Mammary epithelial cell (primary cell): ENCODE measurements around the gene LTB4R2.

Experiments used
- CTCF ChIP-seq, 2 donors: IDR thresholded peaks in 1 of 2; conservative IDR thresholded peaks in 1 of 2; 2 replicates each; pipeline ENCODE4 v1.5.1; 2011 to 2012; ENCODE audit warnings: inconsistent platforms in 2 of 2, low read length in 2 of 2, mild to moderate bottlenecking in 2 of 2, control low read depth in 1 of 2, low read depth in 1 of 2; ENCODE audit not compliant: insufficient read depth in 1 of 2; ENCODE audit errors: extremely low read depth in 1 of 2
- EZH2 ChIP-seq: IDR thresholded peaks from 2 replicates; pipeline ENCODE4 v1.6.1; 2012; ENCODE audit warnings: low read length, inconsistent platforms, borderline replicate concordance

- TF ChIP-seq CTCF (conservative IDR thresholded peaks at IDR 0.05 in 1 of 2, IDR thresholded peaks at IDR 0.05 in 1 of 2; ENCODE audit: extremely low read depth in 1 of 2, insufficient read depth in 1 of 2, low read depth in 1 of 2, low read length in 2 of 2), result no peak
- no peak for TF ChIP-seq EZH2
Observed at GRCh38 chr14:24356208-24356607, 46.3 kb downstream of the LTB4R2 start.
